Duodenal mucosa (tissue), 2 donors: ENCODE data around the gene PARL.

Experiments
- H3K27ac ChIP-seq: one replicate; pipeline ENCODE4 v1.7.0; 2013; ENCODE audit warnings: low read depth, low read length
- H3K27me3 ChIP-seq, 2 donors: one replicate each; pipeline ENCODE4 v1.7.0; 2013; ENCODE audit warnings: low read length in 2 of 2, control low read depth in 1 of 2; ENCODE audit not compliant: insufficient read depth in 2 of 2, control insufficient read depth in 1 of 2
- H3K36me3 ChIP-seq, 2 donors: one replicate each; pipeline ENCODE4 v1.7.0; 2013; ENCODE audit warnings: low read length in 2 of 2, control low read depth in 1 of 2; ENCODE audit not compliant: insufficient read depth in 2 of 2, control insufficient read depth in 1 of 2
- H3K4me1 ChIP-seq, 2 donors: one replicate each; pipeline ENCODE4 v1.7.0; 2013; ENCODE audit warnings: low read length in 2 of 2, control low read depth in 1 of 2; ENCODE audit not compliant: insufficient read depth in 2 of 2, control insufficient read depth in 1 of 2
- H3K4me3 ChIP-seq, 2 donors: one replicate each; pipeline ENCODE4 v1.7.0; 2013; ENCODE audit warnings: low read length in 2 of 2, low read depth in 1 of 2
- H3K9ac ChIP-seq, 2 donors: one replicate each; pipeline ENCODE4 v1.7.0; 2013; ENCODE audit warnings: low read length in 2 of 2, low read depth in 1 of 2
- H3K9me3 ChIP-seq, 2 donors: one replicate each; pipeline ENCODE4 v1.7.0; 2013; ENCODE audit warnings: low read length in 2 of 2, control low read depth in 1 of 2; ENCODE audit not compliant: control insufficient read depth in 1 of 2

The PARL gene

DNA sequence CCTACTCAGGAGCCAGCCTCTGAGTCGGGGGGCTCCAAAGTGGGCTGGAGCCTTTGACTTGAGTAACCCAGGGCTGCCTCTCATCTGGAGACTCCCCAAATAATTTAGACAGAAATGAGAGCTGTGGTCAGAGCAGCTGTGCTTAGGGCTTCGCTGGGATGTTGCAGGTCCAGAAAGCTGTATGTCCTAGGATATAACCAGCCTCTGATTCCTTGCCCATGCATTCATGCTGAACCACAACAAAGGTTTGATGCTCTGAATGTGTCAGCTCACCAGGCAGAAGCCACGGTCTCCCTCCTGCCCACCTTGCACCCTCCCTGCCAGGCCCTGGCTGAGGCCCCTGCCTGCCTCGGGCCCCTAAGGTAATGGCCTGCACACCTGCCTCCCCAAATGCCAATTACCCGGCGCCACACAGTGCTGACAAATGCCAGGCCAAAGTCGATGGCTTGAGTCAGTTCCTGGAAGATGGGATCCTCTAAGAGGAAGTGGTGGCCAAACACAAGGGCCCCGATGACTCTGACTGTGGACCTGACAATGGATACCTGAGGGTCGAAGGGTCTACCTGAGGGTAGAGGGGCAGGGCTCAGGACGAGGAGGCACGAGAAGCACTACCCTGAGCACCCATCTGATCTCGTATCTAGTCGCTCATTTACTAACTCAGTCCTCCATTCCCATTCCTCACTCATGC, 21.7 kb upstream of the PARL start:
- H3K4me3 ChIP-seq, result no peak overlapping the region
- H3K9ac ChIP-seq, result no peak overlapping the region
- no peaks in the 10 kb centered on the region for H3K9me3 ChIP-seq
- H3K36me3 ChIP-seq, result no peaks in the 10 kb centered on the region
- no peak overlapping the region for H3K27ac ChIP-seq
- no peaks in the 10 kb centered on the region for H3K27me3 ChIP-seq
- no peaks in the 10 kb centered on the region for H3K4me1 ChIP-seq

DNA sequence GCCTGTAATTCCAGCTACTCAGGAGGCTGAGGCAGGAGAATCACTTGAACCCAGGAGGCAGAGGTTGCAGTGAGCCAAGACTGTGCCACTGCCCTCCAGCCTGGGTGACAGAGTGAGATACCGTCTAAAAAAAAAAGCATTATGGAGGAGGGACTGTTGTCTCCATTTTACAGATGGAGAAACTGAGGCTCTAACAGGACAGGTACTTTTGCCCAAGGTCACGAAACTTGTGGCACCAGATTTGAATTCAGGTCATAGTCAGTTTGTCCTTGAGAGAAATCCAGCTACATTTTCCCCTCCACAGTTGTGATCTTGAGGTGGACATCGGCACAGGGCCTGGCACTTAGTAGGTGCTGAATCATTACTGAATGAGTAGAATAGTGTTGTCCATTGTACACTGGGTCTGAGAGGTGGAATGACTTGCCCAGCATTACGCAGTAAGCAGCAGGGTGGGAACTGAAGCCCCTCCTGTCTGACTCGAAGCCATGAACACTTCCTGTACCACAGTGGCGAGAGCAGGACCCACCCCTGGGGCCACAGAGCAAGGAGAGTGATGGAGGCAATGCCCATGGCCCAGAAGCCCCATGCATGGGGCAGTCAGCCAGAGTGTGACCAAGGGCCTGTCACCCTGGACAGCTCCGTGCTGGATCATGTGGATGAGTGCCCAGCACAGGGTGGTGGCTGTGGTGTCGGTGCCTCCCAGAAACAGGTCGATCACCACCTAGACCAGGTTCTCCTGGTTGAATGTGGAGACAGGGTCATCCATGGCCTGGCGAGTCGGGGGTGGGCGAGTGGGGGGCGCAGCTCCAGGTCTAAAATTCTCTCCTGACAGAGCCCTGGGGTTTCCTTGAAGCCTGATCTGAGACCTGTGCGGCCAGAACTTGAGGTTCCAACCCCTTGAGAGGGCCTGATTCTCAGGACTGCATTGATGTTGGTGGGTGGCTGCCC, 20.4 kb upstream of the PARL start:
- no peaks in the 10 kb centered on the region for H3K4me1 ChIP-seq

DNA sequence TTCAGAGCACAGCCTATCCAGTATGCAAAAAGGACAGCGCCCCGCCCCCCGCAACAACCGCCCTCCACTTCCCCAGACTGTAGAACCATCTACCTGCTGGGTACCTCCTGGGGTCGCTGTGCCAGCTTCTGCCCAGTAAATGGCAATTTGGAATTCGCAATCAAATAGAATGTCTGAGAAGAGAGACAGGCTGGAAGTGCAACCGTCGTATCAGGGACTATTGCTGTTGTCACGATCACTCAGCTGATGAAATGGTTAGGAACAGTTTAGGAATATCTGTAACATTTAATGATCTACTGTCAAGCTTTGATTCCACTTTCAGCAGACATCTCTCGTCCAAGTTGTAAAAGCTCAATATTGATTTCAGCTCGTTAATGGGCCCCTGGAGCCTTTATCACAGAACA, 13.3 kb upstream of the PARL start:
- Histone ChIP-seq H3K27ac (no peak overlapping the region), H3K36me3 (no peaks in the 10 kb centered on the region), H3K9ac (no peak overlapping the region), H3K4me3 (no peak overlapping the region), H3K4me1 (peaks cover 0 to 1% of the 10 kb centered on the region in 2 donors), H3K27me3 (peaks cover 0 to 2% of the 10 kb centered on the region in 2 donors), H3K9me3 (no peaks in the 10 kb centered on the region)

More for the DNA sequence above, 20.4 kb upstream of the PARL start:
- Histone ChIP-seq H3K9me3 (no peaks in the 10 kb centered on the region), H3K27me3 (no peaks in the 10 kb centered on the region), H3K27ac (no peak overlapping the region), H3K36me3 (no peaks in the 10 kb centered on the region), H3K9ac (no peak overlapping the region), H3K4me3 (no peak overlapping the region)

DNA sequence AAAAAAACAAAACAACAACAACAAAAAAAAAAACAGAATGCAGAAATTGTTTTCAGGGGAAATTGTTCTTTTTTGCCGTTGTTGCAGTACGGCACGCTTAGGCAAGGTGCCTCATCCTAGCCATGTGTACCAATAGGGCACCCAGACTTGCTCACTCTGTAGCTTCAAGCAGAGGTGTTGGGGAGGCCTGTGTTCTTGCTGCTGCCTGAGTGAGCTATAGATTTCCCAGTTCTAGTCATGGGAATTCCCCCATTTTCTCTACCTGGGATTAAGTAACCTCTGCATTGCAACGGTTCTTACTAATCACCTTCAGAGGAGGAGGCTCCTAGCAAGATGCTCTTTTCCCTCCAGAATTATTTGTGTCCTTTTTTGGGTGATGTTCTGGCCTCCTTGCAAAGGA, 12.9 kb upstream of the PARL start:
- Histone ChIP-seq H3K36me3 (no peaks in the 10 kb centered on the region), H3K27ac (no peak overlapping the region), H3K9me3 (no peaks in the 10 kb centered on the region), H3K9ac (no peak overlapping the region), H3K4me1 (peaks cover 0 to 6% of the 10 kb centered on the region in 2 donors), H3K4me3 (no peak overlapping the region), H3K27me3 (peaks cover 0 to 2% of the 10 kb centered on the region in 2 donors)

DNA sequence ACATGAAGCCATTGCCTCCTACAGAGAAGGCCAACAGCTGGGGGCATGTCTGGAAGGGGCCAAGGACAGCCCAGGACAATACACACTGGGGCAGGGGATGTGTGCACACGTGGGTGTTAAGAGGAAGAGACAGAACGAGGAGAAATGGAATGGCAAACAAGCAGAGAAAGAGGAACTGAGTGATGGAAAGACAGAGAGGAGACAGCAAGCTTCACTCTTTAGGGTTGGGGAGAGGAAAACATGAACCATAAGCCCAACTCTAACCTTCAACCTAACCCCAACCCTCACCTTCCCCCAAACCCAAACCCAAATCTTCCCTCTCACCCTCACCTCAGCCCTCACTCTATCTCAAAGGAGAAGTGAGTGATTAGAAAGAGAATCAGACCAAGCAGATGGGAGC, 11.9 kb upstream of the PARL start:
- Histone ChIP-seq H3K4me3 (no peak overlapping the region), H3K27ac (no peak overlapping the region), H3K27me3 (peaks cover 0 to 2% of the 10 kb centered on the region in 2 donors), H3K4me1 (peaks cover 0 to 6% of the 10 kb centered on the region in 2 donors), H3K9me3 (no peaks in the 10 kb centered on the region), H3K9ac (no peak overlapping the region), H3K36me3 (no peaks in the 10 kb centered on the region)

DNA sequence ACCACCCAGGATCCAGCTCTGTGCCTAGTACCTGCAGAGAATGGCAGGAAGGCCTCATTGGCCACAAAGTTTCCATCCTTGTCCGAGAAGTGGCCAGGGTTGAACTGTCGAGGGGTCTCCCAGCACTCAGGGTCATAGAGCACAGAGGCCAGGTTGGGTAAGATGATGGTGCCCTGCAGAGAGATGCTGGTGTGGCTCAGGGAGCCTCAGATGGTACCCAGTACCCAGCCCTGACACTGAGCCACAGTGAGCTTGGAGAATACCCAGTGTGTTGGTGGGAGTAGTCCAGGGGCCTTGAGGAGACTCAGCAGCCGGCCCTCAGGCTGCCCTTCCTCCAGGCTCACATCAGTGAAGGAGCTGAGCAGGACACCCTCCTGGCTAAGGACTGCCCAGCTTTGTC, 11.5 kb upstream of the PARL start:
- H3K4me3 ChIP-seq, result no peak overlapping the region
- no peak overlapping the region for H3K9ac ChIP-seq
- no peaks in the 10 kb centered on the region for H3K9me3 ChIP-seq
- peaks cover 0 to 6% of the 10 kb centered on the region in 2 donors for H3K4me1 ChIP-seq
- H3K36me3 ChIP-seq, result no peaks in the 10 kb centered on the region
- H3K27ac ChIP-seq, result no peak overlapping the region
- peaks cover 0 to 2% of the 10 kb centered on the region in 2 donors for H3K27me3 ChIP-seq

DNA sequence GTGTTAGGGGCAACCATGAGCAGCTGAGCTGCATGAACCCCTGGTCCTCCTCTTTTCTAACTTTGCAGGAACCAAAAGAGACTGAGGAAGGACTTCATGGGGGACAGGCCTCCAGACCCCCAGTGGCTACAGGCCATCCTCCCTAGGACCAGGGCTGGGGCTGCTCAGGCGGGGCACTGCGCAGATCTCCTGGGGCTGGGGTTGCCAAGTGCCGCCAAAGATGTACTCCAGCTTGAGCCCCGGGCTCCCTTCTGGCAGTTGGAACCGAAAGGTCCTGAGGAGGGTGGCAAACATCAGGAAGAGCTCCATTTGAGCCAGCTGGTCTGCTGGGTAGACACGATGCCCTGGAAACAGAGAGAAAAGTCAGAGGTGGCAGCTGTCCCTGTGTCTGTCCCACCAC, 11.1 kb upstream of the PARL start:
- Histone ChIP-seq H3K27me3 (peaks cover 0 to 2% of the 10 kb centered on the region in 2 donors), H3K36me3 (no peaks in the 10 kb centered on the region), H3K9ac (no peak overlapping the region), H3K4me1 (peaks cover 0 to 6% of the 10 kb centered on the region in 2 donors), H3K27ac (no peak overlapping the region), H3K9me3 (no peaks in the 10 kb centered on the region), H3K4me3 (no peak overlapping the region)

DNA sequence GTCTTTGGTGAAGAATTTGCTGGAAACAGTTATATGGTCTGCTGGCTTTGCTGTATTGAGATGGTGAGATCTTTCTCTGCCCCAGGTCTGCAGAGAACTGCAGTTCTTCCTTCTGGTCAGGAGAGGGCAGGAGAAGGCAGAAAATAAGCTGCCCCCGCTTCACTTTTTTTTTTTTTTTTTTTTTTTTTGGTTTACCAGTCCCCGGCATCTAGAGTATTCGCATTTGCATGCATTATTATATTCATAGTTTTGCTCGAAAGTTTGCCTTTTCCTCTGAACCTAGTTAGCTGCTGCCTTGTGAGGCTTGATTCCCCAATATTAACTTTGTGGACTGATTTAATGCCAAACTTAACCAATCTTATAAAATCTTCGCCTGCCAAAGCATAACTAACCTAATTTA, 10.6 kb upstream of the PARL start:
- Histone ChIP-seq H3K9me3 (no peaks in the 10 kb centered on the region), H3K4me3 (no peak overlapping the region), H3K9ac (no peak overlapping the region), H3K4me1 (peaks cover 0 to 6% of the 10 kb centered on the region in 2 donors), H3K27ac (no peak overlapping the region), H3K27me3 (peaks cover 0 to 2% of the 10 kb centered on the region in 2 donors), H3K36me3 (no peaks in the 10 kb centered on the region)

DNA sequence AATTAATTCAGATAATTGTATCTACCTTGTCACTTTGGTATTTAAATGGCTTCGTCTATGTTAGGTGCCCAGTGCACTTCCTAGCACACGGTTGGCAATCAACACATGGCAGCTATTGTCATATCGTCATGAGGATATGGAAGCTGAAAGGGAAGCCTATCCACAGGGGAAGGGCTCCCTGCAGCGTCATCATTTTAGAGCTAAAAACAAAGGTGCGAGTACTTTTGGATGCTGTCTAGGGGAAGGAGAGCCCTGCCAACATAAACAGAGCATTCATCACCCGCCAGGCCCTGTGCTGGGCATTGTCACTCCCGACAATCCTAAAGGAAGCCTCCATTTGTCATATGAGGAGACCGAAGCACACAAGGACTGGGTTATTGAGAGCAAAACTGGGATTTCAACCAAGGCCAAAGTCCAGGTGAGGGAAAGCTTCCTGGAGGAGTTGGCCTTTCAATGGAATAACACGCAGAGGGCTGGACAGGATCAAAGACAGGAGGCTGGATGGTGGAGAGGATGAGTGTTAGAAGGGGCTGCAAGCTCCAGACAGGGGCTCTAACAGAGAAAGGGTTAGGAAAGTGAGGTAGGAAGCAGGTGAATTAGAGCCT, 8.0 kb upstream of the PARL start:
- Histone ChIP-seq H3K27ac (no peak overlapping the region), H3K4me3 (no peak overlapping the region), H3K4me1 (peaks cover 0 to 6% of the 10 kb centered on the region in 2 donors), H3K9ac (no peak overlapping the region), H3K9me3 (no peaks in the 10 kb centered on the region), H3K27me3 (no peaks in the 10 kb centered on the region), H3K36me3 (no peaks in the 10 kb centered on the region)

DNA sequence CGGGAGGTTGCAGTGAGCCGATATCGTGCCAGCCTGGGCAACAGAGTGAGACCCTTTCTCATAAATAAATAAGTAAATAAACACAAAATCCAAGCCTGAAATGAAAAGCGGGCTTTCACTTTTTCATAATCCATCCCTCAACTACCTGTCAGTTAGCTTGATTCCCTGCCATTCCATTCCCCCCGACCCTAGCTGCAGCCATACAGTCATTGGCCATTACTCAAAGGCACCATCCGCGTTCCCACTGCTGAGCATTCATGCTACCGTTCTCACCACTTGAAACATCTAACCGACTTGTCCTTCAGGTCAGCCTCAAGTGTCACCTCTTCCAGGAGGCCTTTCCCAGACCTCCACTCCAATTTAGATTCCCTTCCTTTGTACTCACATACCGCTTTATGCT, 1.1 kb upstream of the PARL start:
- Histone ChIP-seq H3K4me3 (no peak overlapping the region), H3K9me3 (no peaks in the 10 kb centered on the region), H3K27me3 (no peaks in the 10 kb centered on the region), H3K4me1 (peaks cover 16 to 22% of the 10 kb centered on the region in 2 donors), H3K27ac (no peak overlapping the region), H3K36me3 (no peaks in the 10 kb centered on the region), H3K9ac (peak overlapping the region in 1 of 2 donors; percentile 38)
